NCI-H345 (cell line): ENCODE data around the gene ABCD3.
"Not testable (repeated sequence)": the region's sequence is repeated elsewhere in the genome, so short reads cannot be mapped to it uniquely, and the experiment has no call there.

Source experiments
- DNase-seq: peaks from one replicate; lab custom pipeline; 2025; lab: John Stamatoyannopoulos, UW

Gene ABCD3

DNA sequence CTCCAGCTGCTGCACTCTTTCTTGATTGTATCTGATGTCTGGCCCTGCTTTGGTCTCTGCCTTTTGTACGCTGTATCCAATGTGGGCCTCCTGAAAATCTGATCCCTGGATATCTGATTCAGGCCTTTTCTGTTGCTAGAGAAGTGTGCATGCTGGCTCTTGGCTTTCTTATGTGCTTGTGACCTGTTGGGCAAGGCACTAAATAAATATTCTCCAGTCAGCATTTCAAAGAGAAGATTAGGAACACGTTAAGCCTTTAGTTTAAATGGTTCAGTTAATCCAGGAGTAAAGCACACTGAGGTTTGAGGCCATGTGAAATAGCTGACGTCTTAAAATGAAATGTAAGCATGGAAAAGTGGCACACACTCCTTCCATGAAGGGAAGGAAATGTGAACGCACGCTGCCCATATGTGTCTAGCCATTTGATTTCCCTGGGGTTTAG lies 132.6 kb downstream of the ABCD3 start:
- no peak for DNase-seq

DNA sequence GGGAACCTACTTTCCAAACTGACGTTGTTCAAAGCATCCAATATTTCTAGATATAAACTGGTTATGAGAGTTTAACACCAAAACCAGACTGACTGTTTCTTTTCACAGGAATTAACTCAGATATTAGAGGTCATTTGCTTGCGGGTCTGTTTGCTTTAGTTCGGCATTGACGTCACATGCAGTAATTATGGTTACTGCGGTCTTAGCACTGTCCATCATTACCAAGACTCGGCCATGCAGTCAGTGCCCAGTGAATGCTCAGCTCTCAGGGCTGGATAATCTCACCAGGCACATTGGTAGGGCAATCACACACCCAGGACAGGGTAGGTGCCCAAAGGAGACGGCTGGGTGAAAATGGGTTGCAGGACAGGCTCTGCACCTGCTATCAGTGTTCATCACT lies 133.3 kb downstream of the ABCD3 start:
- no peak for DNase-seq

DNA sequence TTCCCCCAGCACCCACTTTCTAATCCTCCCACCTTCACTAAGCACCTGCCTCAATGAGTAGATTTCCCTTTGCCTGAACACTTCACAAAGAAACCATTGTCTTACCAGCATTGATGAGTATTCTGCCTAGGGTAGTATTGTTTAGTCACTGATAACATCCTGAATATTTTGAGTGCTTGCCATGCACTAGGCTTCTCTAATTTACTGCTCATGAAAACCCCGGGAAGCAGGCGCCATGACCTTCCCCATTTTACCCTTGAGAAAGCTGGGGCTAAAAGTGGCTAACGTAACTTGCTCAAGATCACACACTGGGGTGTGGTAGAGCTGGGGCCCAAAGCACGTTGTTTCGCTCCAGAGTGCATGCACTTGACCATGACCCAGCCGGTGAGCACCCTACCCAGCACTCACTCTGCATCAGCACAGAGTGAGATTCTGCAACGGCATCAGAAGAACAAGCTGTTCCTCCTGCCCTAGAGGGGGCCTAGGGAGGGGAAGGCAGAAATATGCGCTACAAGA lies 133.9 kb downstream of the ABCD3 start:
- DNase-seq: no peak

DNA sequence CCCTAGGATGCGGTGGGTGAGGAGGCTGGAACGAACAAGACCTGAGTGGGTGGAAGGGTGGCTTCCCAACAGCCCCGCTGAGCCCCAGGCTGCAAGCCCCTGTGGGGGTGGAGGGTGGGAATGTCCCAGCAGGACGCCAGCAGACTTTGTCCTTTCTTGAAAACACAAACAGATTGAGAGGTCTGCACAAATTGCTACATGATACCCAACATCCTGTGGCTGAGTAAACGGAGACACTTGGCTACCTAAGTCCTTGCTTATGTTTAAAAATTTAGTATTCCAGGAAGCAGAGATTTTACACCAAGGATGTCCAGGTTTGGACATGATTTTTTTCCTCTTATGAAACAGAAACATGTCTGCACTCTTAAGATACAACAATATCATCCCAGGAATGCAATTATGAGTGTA lies 135.1 kb downstream of the ABCD3 start:
- DNase-seq: no peak

DNA sequence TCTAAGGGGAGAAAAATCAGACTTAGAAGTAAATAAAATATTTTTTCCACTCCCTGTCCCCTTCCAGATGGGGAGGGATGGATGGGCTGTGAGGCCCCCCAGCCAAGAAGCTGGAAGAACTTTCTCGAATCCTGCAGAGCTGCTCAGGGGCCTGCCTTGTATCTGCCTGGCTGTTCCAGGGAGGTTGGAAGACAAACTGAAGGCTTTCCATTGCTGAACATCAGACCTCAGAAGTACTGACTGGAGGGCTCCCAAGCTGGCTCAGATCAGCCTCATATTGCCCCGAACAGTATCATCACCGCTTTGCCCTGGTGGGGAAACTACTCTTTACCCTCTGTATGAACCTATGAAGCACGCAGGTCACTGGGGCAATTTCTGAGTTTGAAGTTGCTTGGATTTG lies 135.7 kb downstream of the ABCD3 start:
- DNase-seq: no peak

DNA sequence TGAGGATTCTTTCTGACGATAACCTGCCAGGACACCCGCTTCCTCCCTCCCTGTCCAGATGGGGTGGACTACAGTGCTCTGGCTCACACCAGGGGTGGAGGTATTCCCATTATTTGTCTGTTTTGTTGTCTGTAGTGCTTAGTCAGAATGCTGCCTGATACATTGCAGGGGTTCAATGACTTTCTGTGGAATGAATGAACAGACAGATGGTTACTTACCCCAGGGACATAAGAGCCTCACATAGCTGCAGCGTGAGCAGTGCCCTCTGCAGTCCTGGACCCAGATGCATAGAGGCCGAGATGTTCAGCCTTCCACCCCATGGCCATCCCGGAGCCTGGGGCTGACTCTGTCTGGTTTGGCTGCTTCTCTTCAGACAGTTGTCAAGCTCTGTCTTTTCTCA lies 136.4 kb downstream of the ABCD3 start:
- DNase-seq: no peak

DNA sequence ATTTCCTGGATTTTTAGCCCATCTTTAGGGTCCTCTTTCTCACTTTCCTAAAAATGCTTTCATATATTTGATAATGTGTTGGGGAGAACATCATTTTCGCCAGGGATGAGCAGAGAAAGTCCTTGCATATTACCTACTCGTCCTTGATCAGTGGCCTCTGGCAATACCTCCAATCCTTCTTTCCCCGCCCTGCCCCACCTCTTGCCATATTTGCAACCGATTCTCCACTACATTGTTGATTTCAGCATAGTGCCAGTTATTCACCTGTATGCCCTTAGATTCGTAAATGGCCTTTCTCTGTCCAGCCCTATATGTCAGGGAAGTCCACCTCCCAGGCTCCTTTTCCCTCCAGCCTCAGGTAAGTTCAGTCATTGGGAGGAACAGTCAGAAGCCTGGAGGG lies 136.9 kb downstream of the ABCD3 start:
- no peak for DNase-seq

DNA sequence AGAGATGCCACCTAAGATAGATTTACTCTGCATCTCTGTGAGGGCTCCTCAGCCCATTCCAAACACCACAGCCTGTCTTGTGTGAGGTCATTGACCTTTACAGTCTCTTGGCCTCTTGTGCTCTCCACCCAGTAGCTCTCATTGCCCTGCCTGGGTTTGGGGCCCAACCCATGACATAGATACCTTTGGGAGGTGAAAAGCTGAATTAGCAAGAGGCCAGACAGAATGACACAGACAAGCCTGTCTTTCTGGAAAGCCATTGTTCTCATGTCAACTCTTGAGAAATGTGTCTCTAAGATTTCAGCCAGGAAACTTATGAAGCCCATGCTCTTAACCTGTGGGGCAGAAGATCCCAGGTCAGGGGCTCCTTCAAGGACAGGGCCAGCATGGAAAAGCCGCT lies 141.7 kb downstream of the ABCD3 start:
- DNase-seq: no peak

DNA sequence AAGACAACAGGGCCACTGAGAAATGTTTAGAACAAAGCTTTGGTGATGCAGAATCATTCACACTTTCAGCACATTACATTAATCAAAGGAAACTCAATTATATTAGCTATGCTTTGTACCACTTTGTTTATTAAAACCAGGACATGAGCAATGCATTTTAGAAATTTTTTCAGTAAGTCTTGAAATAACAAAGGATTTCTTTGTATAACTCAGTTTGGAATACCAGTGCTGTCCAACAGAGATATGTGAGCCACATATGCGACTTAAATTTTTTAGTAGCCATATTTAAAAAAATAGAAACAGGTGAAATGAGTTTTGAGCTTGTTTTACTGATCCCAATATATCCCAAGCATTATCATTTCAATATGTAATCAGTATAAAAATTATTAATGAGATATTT lies 142.1 kb downstream of the ABCD3 start:
- no peak for DNase-seq

DNA sequence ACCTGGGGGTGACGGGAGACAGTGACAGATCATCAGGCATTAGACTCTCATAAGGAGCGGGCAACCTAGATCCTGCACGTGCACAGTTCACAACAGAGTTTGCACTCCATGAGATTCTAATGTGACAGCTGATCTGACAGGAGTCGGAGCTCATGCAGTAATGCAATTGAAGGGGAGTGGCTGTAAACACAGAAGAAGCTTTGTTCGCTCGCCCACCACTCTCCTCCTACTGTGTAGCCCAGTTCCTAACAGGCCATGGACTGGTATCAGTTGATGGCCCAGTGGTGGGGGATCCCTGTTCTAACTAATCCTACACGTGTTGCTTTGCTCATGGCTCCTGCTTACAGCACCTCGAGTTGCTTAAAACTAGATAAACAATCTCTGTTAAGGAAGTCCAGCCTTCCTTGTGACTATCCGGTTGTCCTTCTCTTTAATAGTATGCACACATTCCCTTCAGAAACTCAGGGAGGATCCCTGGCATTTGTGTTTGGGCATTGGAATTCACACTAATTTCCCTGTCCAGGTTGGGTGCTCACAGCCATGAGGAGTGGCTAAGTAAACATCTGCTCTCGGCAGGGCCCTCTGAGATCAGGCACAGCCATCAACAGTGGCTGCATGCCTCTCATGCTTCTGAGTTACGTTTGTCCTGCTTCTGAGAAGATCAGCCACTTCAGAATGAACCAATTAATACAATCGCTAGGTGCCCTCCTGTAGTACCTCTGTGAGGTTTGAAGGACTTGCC lies 144.5 kb downstream of the ABCD3 start:
- peak; percentile 27 for DNase-seq

DNA sequence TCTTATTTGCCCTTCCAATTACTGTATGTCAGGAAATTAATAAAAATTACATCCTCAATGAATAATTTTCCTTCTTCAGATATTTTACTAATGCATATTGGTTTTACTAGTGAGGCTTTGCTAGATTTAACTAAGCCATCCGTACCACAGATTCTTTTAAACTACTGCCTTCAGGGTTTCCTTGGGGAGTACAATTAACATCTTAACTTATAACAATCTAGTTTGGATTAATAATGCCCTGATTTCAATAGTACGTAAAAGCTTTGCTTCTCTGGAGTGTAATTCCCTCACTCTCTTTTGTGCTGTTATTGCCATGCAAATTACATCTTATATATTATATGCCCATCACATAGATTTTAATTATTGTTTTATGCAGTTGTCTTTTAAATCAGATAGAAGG lies 147.7 kb downstream of the ABCD3 start:
- no peak for DNase-seq

DNA sequence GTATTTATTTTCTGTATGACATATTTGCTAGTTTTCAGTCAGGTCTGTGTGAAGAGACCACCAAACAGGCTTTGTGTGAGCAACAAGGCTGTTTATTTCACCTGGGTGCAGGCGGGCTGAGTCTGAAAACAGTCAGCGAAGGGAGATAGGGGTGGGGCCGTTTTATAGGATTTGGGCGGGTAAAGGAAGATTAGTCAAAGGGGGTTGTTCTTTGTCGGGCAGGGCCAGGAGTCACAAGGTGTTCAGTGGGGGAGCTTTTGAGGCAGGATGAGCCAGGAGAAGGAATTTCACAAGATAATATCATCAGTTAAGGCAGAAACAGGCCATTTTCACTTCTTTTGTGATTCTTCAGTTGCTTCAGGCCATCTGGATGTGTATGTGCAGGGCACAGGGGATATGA lies 148.2 kb downstream of the ABCD3 start:
- DNase-seq: not testable (repeated sequence)

DNA sequence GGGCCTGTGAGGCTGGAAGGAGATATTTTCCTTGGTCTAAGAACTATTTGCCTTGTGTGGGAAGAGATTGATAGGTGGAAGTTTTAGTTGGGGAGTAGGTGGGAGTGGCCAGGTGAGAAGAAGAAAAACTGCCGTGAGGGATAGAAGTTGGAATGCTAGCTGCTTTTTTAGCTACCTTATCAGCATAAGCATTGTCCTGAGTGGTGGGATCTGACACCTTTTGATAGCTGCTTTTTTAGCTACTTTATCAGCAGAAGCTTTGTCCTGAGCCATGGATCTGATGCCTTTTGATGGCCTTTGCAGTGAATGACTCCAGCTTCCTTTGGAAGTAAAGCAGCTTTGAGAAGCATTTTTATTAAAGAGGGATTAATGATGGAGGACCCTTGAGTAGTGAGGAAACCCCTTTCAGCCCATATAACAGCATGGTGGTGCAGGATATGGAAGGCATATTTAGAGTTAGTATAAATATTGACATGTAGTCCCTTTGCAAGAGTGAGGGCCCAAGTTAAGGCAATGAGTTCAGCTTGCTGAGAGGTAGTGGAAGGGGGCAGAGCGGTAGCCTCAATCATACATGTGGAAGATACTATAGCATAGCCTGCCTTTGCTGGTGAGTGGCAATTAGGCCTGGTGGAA lies 149.9 kb downstream of the ABCD3 start:
- DNase-seq: not testable (repeated sequence)
